ENCODE measurements around the gene MYH11. TPM values are rescaled to one million over a fixed set of nuclear protein-coding genes. Genes with fewer than 3 reads are reported as not detected.

Gene MYH11
- total and polyA plus RNA-seq, 2 experiments from 2014 or later, result 1.6 to 5.9 TPM

GRCh38 chr16:15765880-15766279, 90.9 kb downstream of the MYH11 start:
- TF ChIP-seq CTCF (conservative IDR thresholded peaks at IDR 0.05; ENCODE audit: low read depth in 2 of 2) (peak; percentile 70 to 85), REST (IDR thresholded peaks at IDR 0.05; ENCODE audit: unreplicated experiment) (peak; percentile 57), NANOG (IDR thresholded peaks at IDR 0.05; ENCODE audit: borderline replicate concordance) (no peak)
- Mint-ChIP-seq H3K27me3 (ENCODE audit: insufficient read depth, low read depth, poor library complexity) (peaks cover 2% of the 10 kb centered on the region), H3K4me1 (peaks cover 9% of the 10 kb centered on the region), H3K9me3 (no peaks in the 10 kb centered on the region), H3K27ac (no peak overlapping the region), H3K4me3 (no peak overlapping the region), H3K36me3 (ENCODE audit: low read depth) (no peaks in the 10 kb centered on the region)
- Histone ChIP-seq H3K4me1 (ENCODE audit: insufficient read depth) (peaks cover 3% of the 10 kb centered on the region; the same call in 1 of the 2 replicates), H3F3A (replicated peaks; ENCODE audit: low read depth) (no peaks in the 10 kb centered on the region), H4K20me1 (replicated peaks; ENCODE audit: insufficient read depth) (no peaks in the 10 kb centered on the region), H3K36me3 (ENCODE audit: insufficient read depth) (no peaks in the 10 kb centered on the region; the same call in 1 of the 2 replicates), H2AFZ (no peak overlapping the region), H3K9me2 (ENCODE audit: insufficient read depth) (no peaks in the 10 kb centered on the region), H3K79me2 (replicated peaks; ENCODE audit: insufficient read depth) (no peaks in the 10 kb centered on the region), H3K4me3 (no peak overlapping the region), H3K4me2 (no peak overlapping the region), H3K27ac (ENCODE audit: low read depth) (no peak overlapping the region), H3K27me3 (ENCODE audit: insufficient read depth) (no peaks in the 10 kb centered on the region)
- peak; percentile 92 for ATAC-seq
- peak; percentile 80 for DNase-seq (ENCODE audit: low spot score)

GRCh38 chr16:15765116-15765515, 91.7 kb downstream of the MYH11 start:
- Histone ChIP-seq H3K4me3 (no peak overlapping the region), H2AFZ (no peak overlapping the region), H3K36me3 (ENCODE audit: insufficient read depth) (no peaks in the 10 kb centered on the region; the same call in 1 of the 2 replicates), H3K27ac (ENCODE audit: low read depth) (no peak overlapping the region), H3F3A (replicated peaks; ENCODE audit: low read depth) (no peaks in the 10 kb centered on the region), H4K20me1 (replicated peaks; ENCODE audit: insufficient read depth) (no peaks in the 10 kb centered on the region), H3K27me3 (ENCODE audit: insufficient read depth) (no peaks in the 10 kb centered on the region), H3K4me1 (ENCODE audit: insufficient read depth) (peaks cover 3% of the 10 kb centered on the region; the same call in 1 of the 2 replicates), H3K4me2 (no peak overlapping the region), H3K9me2 (ENCODE audit: insufficient read depth) (no peaks in the 10 kb centered on the region), H3K79me2 (replicated peaks; ENCODE audit: insufficient read depth) (no peaks in the 10 kb centered on the region)
- DNase-seq (ENCODE audit: low spot score) (no peak), ATAC-seq (no peak)
- no peaks in the 10 kb centered on the region for H3K9me3 Mint-ChIP-seq
- peaks cover 9% of the 10 kb centered on the region for H3K4me1 Mint-ChIP-seq
- H3K27me3 Mint-ChIP-seq (ENCODE audit: insufficient read depth, low read depth, poor library complexity), result peaks cover 2% of the 10 kb centered on the region
- no peak overlapping the region for H3K4me3 Mint-ChIP-seq
- H3K36me3 Mint-ChIP-seq (ENCODE audit: low read depth), result no peaks in the 10 kb centered on the region
- no peak overlapping the region for H3K27ac Mint-ChIP-seq
- no peak for TF ChIP-seq CTCF (conservative IDR thresholded peaks at IDR 0.05; ENCODE audit: low read depth in 2 of 2)
- TF ChIP-seq CREB1 (CRISPR knock-in tag; IDR thresholded peaks at IDR 0.05; ENCODE audit: low read depth), result no peak
- no peak for TF ChIP-seq ZNF462 (CRISPR knock-in tag; IDR thresholded peaks at IDR 0.05)
- no peak for TF ChIP-seq EZH2 (IDR thresholded peaks at IDR 0.05; ENCODE audit: low read depth, unreplicated experiment)
- TF ChIP-seq EZH2phosphoT487 (IDR thresholded peaks at IDR 0.05; ENCODE audit: unreplicated experiment), result no peak
